ENCODE results near the gene POU6F1.

The POU6F1 gene

DNA sequence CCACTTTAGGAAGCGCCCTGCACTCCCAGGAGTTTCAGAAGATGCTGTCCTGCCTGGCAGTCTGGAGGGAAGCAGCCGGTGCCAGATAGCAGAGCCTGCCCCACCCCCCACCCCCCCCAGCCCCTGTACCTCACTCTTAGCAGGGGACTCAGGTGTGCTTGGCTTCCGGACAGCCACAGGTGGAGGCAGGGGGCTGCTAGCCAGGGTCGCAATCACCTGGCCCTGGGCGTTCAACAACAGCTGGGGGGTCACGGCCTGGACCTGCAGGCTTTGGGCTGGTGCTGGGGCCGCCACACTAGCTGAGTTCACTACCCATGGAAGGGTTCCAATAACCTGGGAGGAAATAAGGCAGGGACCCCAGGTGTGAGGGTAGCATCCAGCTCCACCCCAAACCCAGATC lies 22.0 kb downstream of the POU6F1 start:
- TF ChIP-seq, protein P1, sequence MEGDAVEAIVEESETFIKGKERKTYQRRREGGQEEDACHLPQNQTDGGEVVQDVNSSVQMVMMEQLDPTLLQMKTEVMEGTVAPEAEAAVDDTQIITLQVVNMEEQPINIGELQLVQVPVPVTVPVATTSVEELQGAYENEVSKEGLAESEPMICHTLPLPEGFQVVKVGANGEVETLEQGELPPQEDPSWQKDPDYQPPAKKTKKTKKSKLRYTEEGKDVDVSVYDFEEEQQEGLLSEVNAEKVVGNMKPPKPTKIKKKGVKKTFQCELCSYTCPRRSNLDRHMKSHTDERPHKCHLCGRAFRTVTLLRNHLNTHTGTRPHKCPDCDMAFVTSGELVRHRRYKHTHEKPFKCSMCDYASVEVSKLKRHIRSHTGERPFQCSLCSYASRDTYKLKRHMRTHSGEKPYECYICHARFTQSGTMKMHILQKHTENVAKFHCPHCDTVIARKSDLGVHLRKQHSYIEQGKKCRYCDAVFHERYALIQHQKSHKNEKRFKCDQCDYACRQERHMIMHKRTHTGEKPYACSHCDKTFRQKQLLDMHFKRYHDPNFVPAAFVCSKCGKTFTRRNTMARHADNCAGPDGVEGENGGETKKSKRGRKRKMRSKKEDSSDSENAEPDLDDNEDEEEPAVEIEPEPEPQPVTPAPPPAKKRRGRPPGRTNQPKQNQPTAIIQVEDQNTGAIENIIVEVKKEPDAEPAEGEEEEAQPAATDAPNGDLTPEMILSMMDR (IDR thresholded peaks at IDR 0.05) = no peak
- Histone ChIP-seq H3K4me1 (ENCODE audit: control insufficient read depth in 1 of 2, insufficient read depth in 1 of 2, low read depth in 1 of 2, low read length in 1 of 2) (no peaks in the 10 kb centered on the region), H3K27me3 (no peaks in the 10 kb centered on the region), H3K36me3 (no peaks in the 10 kb centered on the region), H3K4me3 (ENCODE audit: low read depth in 1 of 2, low read length in 1 of 2) (no peak overlapping the region), H3K9me3 (no peaks in the 10 kb centered on the region), H3K27ac (no peak overlapping the region)

DNA sequence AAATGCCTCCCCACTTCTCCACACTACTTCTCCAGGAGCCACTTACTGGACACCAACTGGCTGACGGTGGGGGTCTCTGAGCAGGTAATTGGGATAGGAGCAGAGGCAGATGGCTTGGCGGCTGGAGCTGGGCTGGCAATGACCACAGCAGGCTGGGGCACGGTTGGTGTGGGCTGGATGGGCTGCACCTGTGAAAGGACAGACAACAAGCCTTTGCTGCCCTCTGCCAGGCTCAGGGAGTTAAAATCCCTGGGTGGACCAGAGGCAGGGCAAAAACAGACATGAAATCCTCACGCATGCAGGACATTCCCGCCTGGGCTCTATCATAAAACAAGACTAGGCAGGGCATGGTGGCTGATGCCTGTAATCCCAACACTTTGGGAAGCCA lies 25.6 kb downstream of the POU6F1 start:
- Histone ChIP-seq H3K27ac (no peak overlapping the region), H3K27me3 (no peaks in the 10 kb centered on the region), H3K36me3 (no peaks in the 10 kb centered on the region), H3K4me3 (ENCODE audit: low read depth in 1 of 2, low read length in 1 of 2) (no peak overlapping the region), H3K4me1 (ENCODE audit: control insufficient read depth in 1 of 2, insufficient read depth in 1 of 2, low read depth in 1 of 2, low read length in 1 of 2) (no peaks in the 10 kb centered on the region), H3K9me3 (no peaks in the 10 kb centered on the region)
- TF ChIP-seq, protein P1 (IDR thresholded peaks at IDR 0.05) = no peak

DNA sequence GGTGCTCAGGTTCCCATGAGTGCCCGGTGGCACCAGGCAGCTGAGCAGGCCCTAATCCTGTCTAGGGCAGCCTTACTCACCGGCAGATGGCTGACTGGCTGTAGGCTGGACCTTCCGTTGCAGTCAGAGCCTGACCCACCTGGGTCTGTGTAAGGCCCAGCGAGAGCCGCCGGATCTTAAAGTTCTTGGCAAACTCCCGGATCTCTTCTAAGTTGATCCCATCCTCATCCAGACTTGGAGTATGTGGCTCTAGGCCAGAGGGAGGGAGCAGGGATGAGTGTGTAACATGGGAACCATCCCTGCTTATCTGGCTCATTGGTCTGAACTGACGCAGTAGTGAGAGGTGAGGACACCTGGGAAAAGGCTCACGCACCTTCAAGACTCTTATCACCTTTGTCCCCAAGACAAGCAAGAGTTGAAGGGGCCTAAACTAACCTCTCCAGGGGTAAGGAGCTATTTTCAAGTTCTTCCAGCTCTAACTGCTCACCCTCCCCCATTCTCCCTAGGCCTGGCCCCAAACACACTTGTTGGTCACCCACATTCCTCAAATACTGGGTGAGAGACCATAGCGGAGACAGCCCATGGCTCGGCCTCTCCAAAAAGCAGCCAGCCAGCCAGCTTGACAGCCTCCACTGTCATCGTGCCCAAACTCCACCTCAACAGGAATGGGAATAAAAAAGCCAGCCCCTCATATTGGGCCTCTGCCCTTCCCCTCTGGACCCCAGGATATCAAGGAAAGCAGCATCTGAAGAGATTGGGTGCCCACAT lies 26.2 kb downstream of the POU6F1 start:
- Histone ChIP-seq H3K27ac (no peak overlapping the region), H3K4me3 (ENCODE audit: low read depth in 1 of 2, low read length in 1 of 2) (no peak overlapping the region), H3K36me3 (no peaks in the 10 kb centered on the region), H3K4me1 (ENCODE audit: control insufficient read depth in 1 of 2, insufficient read depth in 1 of 2, low read depth in 1 of 2, low read length in 1 of 2) (no peaks in the 10 kb centered on the region), H3K9me3 (no peaks in the 10 kb centered on the region), H3K27me3 (no peaks in the 10 kb centered on the region)
- TF ChIP-seq, protein P1 (IDR thresholded peaks at IDR 0.05) = no peak

DNA sequence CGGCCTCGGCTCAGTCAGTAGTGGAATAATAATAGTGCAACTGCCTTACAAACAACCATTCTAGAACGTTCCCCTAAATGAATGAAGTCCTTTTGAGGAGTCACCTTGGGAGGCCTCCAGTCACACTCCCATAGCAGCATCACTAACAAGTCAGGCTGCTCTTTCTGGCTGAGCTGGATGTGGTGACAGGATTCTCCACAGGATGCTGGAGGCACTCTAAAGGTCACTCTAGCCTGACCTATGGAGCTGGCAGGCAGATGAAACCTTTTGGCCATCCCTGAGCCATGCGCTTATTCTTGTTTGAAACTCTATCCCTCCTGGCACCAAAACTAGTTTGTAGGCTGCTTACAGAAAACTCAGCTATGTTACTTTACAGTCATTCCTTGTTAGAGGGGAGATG lies 27.0 kb downstream of the POU6F1 start:
- Histone ChIP-seq H3K36me3 (no peaks in the 10 kb centered on the region), H3K27ac (no peak overlapping the region), H3K9me3 (no peaks in the 10 kb centered on the region), H3K27me3 (no peaks in the 10 kb centered on the region), H3K4me1 (ENCODE audit: control insufficient read depth in 1 of 2, insufficient read depth in 1 of 2, low read depth in 1 of 2, low read length in 1 of 2) (no peaks in the 10 kb centered on the region), H3K4me3 (ENCODE audit: low read depth in 1 of 2, low read length in 1 of 2) (no peak overlapping the region)
- TF ChIP-seq, protein P1 (IDR thresholded peaks at IDR 0.05) = no peak

DNA sequence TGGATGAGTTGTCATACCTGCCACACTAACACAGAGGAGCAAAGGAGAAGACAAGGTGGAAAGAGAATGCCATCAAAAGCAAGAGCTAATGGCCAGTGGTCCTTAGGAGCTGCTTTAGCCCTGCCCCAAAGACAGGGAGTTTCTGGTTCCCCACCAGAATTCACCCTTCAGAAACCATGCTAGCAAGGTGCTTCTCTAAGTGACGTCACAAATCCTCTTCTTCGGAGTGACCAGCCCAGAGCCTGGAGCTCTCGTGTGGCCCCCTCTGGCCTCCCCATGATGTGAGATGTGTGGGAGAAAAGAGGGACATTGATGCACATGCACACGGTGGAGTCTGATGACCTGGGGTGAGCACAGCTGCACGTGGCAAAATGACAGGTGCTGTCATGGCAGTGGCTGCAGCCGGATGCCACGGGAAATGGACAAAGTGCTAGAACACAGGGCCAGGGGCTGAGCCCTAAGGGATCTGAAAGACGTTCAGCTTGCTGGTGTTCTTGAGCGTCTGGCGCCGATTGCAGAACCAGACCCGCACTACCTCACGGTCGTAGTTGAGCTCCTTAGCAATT lies 28.0 kb downstream of the POU6F1 start:
- Histone ChIP-seq H3K27ac (no peak overlapping the region), H3K36me3 (no peaks in the 10 kb centered on the region), H3K27me3 (no peaks in the 10 kb centered on the region), H3K4me3 (ENCODE audit: low read depth in 1 of 2, low read length in 1 of 2) (no peak overlapping the region), H3K9me3 (no peaks in the 10 kb centered on the region), H3K4me1 (ENCODE audit: control insufficient read depth in 1 of 2, insufficient read depth in 1 of 2, low read depth in 1 of 2, low read length in 1 of 2) (no peaks in the 10 kb centered on the region)
- TF ChIP-seq, protein P1 (IDR thresholded peaks at IDR 0.05) = no peak
